Cortex of kidney (tissue), 1 donor: ENCODE data around the gene ABHD17C.

ENCODE experiments used
- DNase-seq: peaks from one replicate; lab custom pipeline; 2025; lab: John Stamatoyannopoulos, UW

ABHD17C gene

DNA sequence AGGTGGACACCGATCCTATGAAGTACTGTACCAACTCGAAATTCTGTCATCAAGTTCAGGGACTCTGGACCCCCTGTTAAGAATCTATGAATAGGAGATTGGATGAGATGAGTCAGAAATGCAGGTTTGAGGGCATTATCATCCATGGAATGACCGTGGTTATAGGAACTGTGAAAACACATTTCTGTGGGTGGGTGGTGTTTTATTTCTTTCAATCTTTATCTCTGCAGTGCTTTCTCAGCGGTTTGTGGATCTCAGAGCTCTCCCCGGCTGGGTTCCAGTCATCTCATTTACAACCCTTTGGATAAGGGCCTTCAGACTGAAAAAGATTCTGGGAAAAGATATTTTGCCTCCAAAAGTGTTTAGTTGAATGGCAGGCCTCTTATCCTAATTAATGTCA lies 5.4 kb upstream of the ABHD17C start:
- DNase-seq = no peak

GRCh38 chr15:80691575-80691974 lies 3.5 kb upstream of the ABHD17C start:
- DNase-seq = no peak

DNA sequence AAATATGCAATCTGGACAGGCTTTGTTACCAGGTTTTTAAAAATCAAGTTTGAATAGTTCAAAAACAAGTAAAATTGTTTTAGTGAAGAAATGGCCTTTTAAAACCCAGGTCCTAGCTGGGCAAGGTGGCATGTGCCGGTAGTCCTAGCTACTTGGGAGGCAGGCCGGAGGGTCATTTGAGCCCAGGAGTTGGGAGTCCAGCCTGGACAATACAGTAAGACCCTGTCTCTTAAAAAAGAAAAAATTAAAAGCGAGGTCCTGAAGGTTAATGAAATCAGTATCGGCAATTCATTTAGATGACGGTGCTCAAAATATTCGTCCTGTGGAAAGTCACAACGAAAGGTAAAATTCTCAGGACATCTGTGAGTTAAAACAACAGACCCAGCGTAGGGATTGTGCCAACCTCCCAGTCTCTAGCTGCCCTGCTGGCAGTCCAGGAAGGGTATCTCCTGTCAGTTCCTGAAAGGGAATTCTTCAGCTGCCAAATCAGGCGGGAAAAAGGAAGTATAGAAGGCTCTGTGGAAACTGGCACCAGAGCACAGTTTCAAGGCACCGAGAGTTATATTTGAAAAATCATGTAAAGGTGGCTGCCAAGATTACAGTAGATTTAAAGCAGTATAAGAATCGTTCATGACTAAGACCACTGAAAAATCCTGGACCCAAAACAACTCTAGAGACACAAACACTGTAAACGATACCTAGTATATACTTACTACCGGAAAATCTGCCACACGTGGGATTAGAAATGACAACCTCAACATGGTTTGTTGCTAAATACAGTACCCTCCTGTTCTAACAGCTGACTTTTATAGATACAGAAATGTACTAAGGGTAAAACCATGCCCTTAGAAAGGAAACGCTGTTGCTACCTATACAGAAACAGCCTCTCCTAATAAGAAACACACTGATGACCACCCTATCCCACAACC lies 1.2 kb upstream of the ABHD17C start:
- no peak for DNase-seq

GRCh38 chr15:80694611-80695098 lies 455 bp upstream of the ABHD17C start:
- DNase-seq = no peak

DNA sequence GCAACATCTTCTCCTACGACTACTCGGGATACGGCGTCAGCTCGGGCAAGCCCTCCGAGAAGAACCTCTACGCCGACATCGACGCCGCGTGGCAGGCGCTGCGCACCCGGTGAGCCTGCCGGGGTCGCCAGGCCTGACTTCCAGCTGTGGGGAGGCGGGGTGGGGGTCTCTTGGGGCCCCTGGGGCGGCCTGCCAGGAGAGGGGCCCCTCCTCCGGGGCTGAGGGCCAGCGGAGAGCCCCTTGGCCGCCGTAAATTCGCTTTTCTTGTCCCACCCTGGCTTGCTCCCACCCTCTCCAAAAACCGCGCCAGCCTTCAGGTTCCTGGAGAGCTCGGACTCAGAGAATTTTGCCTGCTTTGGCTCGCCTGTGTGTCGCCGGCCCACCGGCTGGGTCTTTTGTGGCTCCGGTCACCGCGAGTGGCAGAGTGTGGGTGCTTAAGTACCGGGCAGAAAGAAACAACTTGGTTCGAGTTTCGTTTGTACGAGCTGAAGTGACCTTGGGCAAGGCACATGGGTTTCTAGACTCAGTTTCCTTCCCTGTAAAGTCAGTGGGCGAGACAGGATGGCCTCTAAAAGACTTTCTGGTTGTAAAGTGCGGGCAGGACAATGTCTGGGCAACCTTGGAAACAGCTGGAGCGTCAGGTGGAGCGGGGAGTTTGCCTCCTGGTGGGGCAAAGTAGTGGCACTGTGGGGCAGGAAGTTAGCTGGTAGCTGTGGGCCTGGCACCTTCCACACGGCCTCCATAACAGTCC lies 976 bp downstream of the ABHD17C start:
- DNase-seq = no peak

DNA sequence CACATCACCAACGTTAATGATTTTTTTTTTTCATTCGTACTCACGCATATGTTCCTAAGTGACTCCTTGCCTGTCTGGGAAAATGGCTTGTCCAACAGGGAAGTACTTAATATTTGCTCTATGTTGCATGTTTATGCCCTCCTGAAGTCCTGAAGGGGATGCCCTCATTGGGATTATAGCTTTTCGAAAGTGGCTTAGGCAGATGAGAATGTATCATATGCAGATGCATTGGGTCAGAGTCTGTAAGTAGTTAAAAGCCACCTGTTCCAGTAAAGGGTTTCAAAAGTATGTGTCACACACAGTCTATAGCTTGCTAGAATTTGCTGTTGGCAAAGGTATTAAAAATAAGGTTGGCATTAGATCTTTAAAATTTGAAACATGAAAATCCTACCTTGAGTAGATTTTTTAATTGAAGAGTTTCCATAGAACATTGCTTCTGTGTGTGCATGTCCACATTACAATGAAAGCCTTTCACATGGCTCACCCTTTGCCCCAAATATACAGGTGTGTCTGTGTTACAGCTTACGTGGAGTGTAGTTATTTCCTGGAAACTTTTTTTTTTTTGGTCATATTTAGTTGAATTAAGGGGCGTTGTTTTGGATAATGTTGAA lies 2.1 kb downstream of the ABHD17C start:
- no peak for DNase-seq

DNA sequence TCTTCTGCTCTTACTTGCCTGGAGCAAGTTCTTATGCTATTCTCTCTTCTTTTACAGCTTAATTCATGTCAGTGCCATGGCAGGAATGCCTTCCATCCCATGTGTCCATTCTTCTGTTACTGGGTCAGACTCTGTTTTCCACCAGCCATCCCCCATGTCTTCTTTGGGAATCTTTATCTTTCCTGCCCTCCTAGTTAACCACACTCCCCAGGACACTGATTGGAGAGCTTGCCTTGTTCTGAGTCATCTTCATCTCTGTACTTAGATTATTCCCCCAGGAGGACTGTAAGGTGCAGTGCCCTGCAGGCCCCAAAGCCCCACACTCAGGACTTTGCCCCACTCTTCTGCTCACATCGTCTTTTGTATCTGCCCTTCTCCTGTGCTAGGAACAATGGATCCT lies 3.6 kb downstream of the ABHD17C start:
- no peak for DNase-seq

- DNase-seq = no peak
These were observed 4.9 kb downstream of the ABHD17C start for GRCh38 chr15:80699981-80700380.

- no peak for DNase-seq
These were observed 6.7 kb downstream of the ABHD17C start for GRCh38 chr15:80701676-80702311.

GRCh38 chr15:80703081-80703480 lies 8.0 kb downstream of the ABHD17C start:
- DNase-seq = no peak

GRCh38 chr15:80703965-80704364 lies 8.9 kb downstream of the ABHD17C start:
- no peak for DNase-seq

DNA sequence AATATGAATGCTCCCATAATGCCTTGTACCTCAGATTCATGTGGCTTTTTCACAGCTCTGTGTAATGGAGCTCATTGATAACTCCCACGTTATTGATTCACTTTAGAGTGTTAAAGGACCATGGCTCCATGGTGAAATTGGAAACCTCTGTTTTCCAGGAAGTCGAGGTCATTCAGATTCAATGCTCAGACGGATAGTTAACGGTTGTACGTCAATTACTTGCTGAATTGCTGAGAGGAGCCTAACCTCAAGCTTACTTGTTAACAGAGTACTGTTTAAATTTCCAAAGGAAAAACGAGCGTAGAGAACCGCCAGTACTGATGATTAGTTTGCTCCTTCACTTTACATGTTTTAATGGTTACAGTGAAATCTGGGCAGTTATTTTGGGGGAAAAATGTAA lies 11.1 kb downstream of the ABHD17C start:
- DNase-seq = no peak

GRCh38 chr15:80709542-80709941 lies 14.4 kb downstream of the ABHD17C start:
- DNase-seq = no peak

GRCh38 chr15:80710635-80711554 lies 15.8 kb downstream of the ABHD17C start:
- DNase-seq = no peak

DNA sequence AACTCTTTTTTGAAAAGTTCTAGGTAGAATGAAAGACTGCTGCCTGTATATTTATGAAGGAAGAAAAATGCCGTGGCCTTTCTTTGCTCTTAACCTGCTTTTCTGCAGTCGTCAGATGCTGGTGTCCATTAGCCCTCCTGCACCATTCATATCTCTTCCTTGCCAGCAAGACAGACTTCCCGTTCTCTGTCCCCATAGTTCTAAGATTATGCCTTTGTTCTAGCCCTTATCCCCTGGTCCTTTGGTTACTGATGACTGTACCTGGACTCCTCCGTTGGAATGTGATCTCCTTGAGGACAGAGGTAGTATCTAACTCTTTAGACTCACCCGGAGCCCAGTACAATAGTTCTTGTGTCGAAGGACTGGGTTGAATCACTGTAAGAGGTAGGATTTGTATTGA lies 16.8 kb downstream of the ABHD17C start:
- no peak for DNase-seq

DNA sequence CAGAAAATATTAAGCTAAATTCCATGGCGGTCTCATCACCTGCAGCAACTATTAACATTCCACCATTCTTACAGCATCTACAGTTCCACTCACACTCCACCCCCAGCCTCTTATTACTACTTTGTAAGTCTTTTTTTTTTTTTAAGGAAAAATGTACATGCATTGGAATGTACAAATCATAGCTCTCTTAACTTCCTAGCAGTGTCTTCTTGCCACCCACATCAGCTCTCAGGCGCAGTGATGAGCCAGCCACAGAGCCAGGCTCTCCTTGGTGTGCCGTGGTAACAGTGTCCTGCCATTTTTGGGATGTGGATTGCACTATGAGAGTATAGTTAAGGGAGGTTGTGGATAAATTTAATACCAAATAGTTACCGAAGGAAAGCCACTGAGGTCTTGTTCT lies 17.8 kb downstream of the ABHD17C start:
- DNase-seq = no peak

DNA sequence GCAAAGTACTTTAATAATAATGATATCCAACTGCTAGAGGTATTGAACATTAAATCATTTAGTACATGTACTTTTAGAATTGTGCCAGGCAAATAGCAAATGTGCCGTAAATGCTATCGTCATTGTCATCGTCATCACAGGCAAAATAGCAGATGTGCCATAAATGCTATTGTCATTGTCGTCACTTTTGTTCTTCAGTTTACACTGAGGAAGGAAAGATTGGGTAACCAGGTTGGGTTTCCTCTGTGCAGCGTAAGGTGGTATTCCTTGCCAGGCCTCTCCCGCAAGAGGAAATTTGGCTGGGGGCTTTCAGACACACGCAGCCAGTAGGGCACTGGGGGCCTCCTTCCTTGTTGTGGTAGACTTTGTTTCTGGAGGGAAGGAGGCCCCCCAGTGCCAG lies 26.4 kb downstream of the ABHD17C start:
- DNase-seq = no peak

- DNase-seq = no peak
These were observed 27.7 kb downstream of the ABHD17C start for GRCh38 chr15:80722811-80723210.

DNA sequence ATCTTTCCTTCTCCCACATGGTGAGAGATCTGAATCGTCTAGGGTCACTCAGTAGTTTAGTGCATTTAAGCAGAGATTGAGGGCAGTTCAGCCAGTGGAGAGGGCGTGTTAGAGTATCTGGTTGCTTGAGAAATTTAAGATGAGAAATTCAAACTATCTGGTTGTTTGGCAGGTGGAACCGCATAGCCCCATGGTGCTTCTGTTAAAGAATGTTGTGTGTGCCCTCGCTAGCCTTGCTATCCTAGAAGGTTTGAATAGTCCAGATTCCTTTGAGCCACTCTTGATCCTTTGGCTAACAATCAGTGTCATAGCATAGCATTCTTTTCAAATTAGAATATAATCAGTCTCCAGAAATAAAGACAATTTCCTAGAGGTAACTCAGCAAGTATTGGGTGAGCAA lies 32.1 kb downstream of the ABHD17C start:
- no peak for DNase-seq

- no peak for DNase-seq
These were observed 32.5 kb downstream of the ABHD17C start for GRCh38 chr15:80727596-80727995.

DNA sequence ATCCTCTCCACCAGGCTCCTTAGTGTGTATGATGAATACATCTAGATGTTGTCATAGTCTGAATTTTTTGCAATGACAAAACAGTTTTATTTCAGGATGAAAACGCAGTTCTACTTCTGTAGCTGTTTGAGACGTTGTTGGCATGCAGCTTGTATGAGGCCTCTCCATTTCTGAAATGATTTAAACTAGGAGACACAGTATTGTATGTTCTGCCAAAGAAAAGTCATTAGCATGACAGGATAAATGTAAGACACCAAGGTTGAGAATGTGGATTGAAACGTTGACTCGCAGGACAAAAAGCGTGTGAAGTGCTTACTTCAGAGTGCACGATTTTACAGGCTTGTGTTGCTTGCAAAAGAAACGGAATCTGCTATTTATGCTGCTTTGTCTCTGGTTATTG lies 35.3 kb downstream of the ABHD17C start:
- DNase-seq = no peak
